Erythroblast (primary cell): ENCODE data around the gene IQCF6.
"Not testable (repeated sequence)": the region's sequence is repeated elsewhere in the genome, so short reads cannot be mapped to it uniquely, and the experiment has no call there.

Experiments
- DNase-seq, 2 experiments: peaks; one replicate each; lab custom pipeline; 2025; lab: John Stamatoyannopoulos, UW
- GATA1 ChIP-seq: IDR thresholded peaks from 2 replicates; pipeline ENCODE4 v1.6.1; 2011; ENCODE audit warnings: low read depth, mild to moderate bottlenecking, control low read depth, low read length, moderate library complexity
- POLR2A ChIP-seq: IDR thresholded peaks from 2 replicates; pipeline ENCODE4 v1.6.1; 2011; ENCODE audit warnings: mild to moderate bottlenecking, low read length

Gene IQCF6

GRCh38 chr3:51794206-51794605 is 15.2 kb upstream of the IQCF6 start:
- no peak for TF ChIP-seq GATA1
- no peak for TF ChIP-seq POLR2A
- no peak for DNase-seq

- no peak for DNase-seq
- no peak for TF ChIP-seq GATA1
These were observed 13.2 kb upstream of the IQCF6 start for GRCh38 chr3:51792206-51792605.

- no peak for DNase-seq
- TF ChIP-seq GATA1, result no peak
- no peak for TF ChIP-seq POLR2A
These were observed 10.4 kb upstream of the IQCF6 start for GRCh38 chr3:51789437-51789836.

- DNase-seq, result not testable (repeated sequence)
These were observed 8.5 kb upstream of the IQCF6 start for GRCh38 chr3:51787576-51787975.

- DNase-seq, result no peak
- TF ChIP-seq GATA1 (no peak), POLR2A (no peak)
These were observed 7.2 kb upstream of the IQCF6 start for GRCh38 chr3:51786267-51786666.

- TF ChIP-seq GATA1, result no peak
- no peak for TF ChIP-seq POLR2A
- no peak for DNase-seq
These were observed 483 bp downstream of the IQCF6 start for GRCh38 chr3:51778554-51778953.

GRCh38 chr3:51777985-51778384 is 1.1 kb downstream of the IQCF6 start:
- DNase-seq, result no peak
- TF ChIP-seq GATA1 (no peak), POLR2A (no peak)

- TF ChIP-seq POLR2A, result no peak
- no peak for TF ChIP-seq GATA1
- no peak for DNase-seq
These were observed 5.4 kb downstream of the IQCF6 start for GRCh38 chr3:51773529-51774056.

- TF ChIP-seq POLR2A (no peak), GATA1 (no peak)
- no peak for DNase-seq
These were observed 19.8 kb downstream of the IQCF6 start for GRCh38 chr3:51759203-51759602.

- DNase-seq, result not testable (repeated sequence)
These were observed 25.0 kb downstream of the IQCF6 start for GRCh38 chr3:51753763-51754750.

GRCh38 chr3:51751287-51751686 is 27.8 kb downstream of the IQCF6 start:
- DNase-seq, result no peak
- TF ChIP-seq POLR2A, result no peak
- TF ChIP-seq GATA1, result no peak

GRCh38 chr3:51750878-51751277 is 28.2 kb downstream of the IQCF6 start:
- TF ChIP-seq POLR2A, result no peak
- no peak for TF ChIP-seq GATA1
- no peak for DNase-seq

GRCh38 chr3:51748327-51748726 is 30.7 kb downstream of the IQCF6 start:
- no peak for TF ChIP-seq GATA1
- TF ChIP-seq POLR2A, result no peak
- no peak for DNase-seq

- TF ChIP-seq POLR2A (no peak), GATA1 (no peak)
These were observed 31.2 kb downstream of the IQCF6 start for GRCh38 chr3:51747840-51748239.

GRCh38 chr3:51742978-51743377 is 36.1 kb downstream of the IQCF6 start:
- peak; percentile 5 to 32 for DNase-seq

More at GRCh38 chr3:51747840-51748239, 31.2 kb downstream of the IQCF6 start:
- DNase-seq, result no peak

GRCh38 chr3:51742320-51742719 is 36.7 kb downstream of the IQCF6 start:
- not testable (repeated sequence) for DNase-seq
